Neural cell (in vitro differentiated cells): Measurements from ENCODE around the gene MEIS3. TPM values are rescaled to one million over a fixed set of nuclear protein-coding genes. Genes with fewer than 3 reads are reported as not detected.

Source experiments
- H2AFZ ChIP-seq: fragments of 200-600, 300-800 bp; sonication (generic), shearing (Covaris generic); 2 replicates; pipeline ENCODE4 v1.6.0; 2014; ENCODE audit warnings: low read depth, mild to moderate bottlenecking, antibody characterized with exemption, low read length, moderate library complexity
- H3F3A ChIP-seq: fragments of 200-600 bp; shearing (Covaris generic); 2 replicates; pipeline ENCODE4 v1.6.1; 2016; ENCODE audit warnings: mild to moderate bottlenecking, moderate library complexity, mixed read lengths, antibody characterized with exemption, low read length; ENCODE audit not compliant: insufficient read depth, poor library complexity, severe bottlenecking
- H3K27ac ChIP-seq: fragments of 200-600, 300-800 bp; sonication (generic), shearing (Covaris generic); 2 replicates; pipeline ENCODE4 v1.5.1; 2014; ENCODE audit warnings: mild to moderate bottlenecking, low read length, moderate library complexity
- H3K27me3 ChIP-seq: fragments of 300-800, 200-600 bp; sonication (generic), shearing (Covaris generic); 2 replicates; pipeline ENCODE4 v1.6.0; 2014; ENCODE audit warnings: mild to moderate bottlenecking, low read depth, low read length, moderate library complexity; ENCODE audit not compliant: insufficient read depth
- H3K36me3 ChIP-seq: fragments of 300-800, 200-600 bp; sonication (generic), shearing (Covaris generic); 2 replicates; pipeline ENCODE4 v1.5.1; 2014; ENCODE audit warnings: mild to moderate bottlenecking, antibody characterized with exemption, low read length, moderate library complexity; ENCODE audit not compliant: insufficient read depth
- H3K4me2 ChIP-seq: fragments of 300-800, 200-600 bp; sonication (generic), shearing (Covaris generic); 2 replicates; pipeline ENCODE4 v1.6.0; 2014; ENCODE audit warnings: mild to moderate bottlenecking, low read length
- H3K4me3 ChIP-seq: fragments of 300-800, 200-600 bp; sonication (generic), shearing (Covaris generic); 2 replicates; pipeline ENCODE4 v1.5.1; 2014; ENCODE audit warnings: mild to moderate bottlenecking, low read length, moderate library complexity
- H3K79me2 ChIP-seq: fragments of 200-600 bp; shearing (Covaris generic); replicated peaks from 2 replicates; pipeline ENCODE4 v1.6.0; 2014; ENCODE audit warnings: mild to moderate bottlenecking, low read length, moderate library complexity; ENCODE audit not compliant: insufficient read depth
- H3K9ac ChIP-seq: fragments of 300-800, 200-600 bp; sonication (generic), shearing (Covaris generic); 2 replicates; pipeline ENCODE4 v1.6.1; 2016; ENCODE audit warnings: mild to moderate bottlenecking, low read length, mixed read lengths
- H3K9me2 ChIP-seq: fragments of 200-600 bp; shearing (Covaris generic); 2 replicates; pipeline ENCODE4 v1.6.1; 2016; ENCODE audit warnings: mild to moderate bottlenecking, low read length, mixed read lengths; ENCODE audit not compliant: insufficient read depth
- H3K9me3 ChIP-seq: fragments of 200-600, 300-800 bp; sonication (generic), shearing (Covaris generic); 2 replicates; pipeline ENCODE4 v1.6.1; 2016; ENCODE audit warnings: mild to moderate bottlenecking, mixed run types, low read length, moderate library complexity, mixed read lengths
- H4K20me1 ChIP-seq: fragments of 200-600 bp; shearing (Covaris generic); 2 replicates; pipeline ENCODE4 v1.6.1; 2016; ENCODE audit warnings: mild to moderate bottlenecking, mixed run types; ENCODE audit not compliant: insufficient read depth
- CTCF ChIP-seq: fragments of 450-650 bp; IDR thresholded peaks from 2 replicates; pipeline ENCODE4 v1.5.1; 2014; ENCODE audit warnings: antibody characterized with exemption, mild to moderate bottlenecking, moderate library complexity; ENCODE audit not compliant: poor library complexity, severe bottlenecking
- EP300 ChIP-seq: fragments of 450-650 bp; conservative IDR thresholded peaks from 2 replicates; pipeline ENCODE4 v1.6.1; 2014; ENCODE audit warnings: antibody characterized with exemption, mild to moderate bottlenecking, moderate library complexity; ENCODE audit not compliant: poor library complexity, severe bottlenecking
- EZH2 ChIP-seq: fragments of 200-600, 300-800 bp; shearing (Covaris generic), sonication (generic); IDR thresholded peaks from 2 replicates; pipeline ENCODE4 v1.6.1; 2014; ENCODE audit warnings: antibody characterized with exemption, low read length, borderline replicate concordance, mild to moderate bottlenecking; ENCODE audit not compliant: insufficient read depth, poor library complexity, severe bottlenecking
- MXI1 ChIP-seq: fragments of 450-650 bp; conservative IDR thresholded peaks from 2 replicates; pipeline ENCODE4 v1.6.1; 2014; ENCODE audit warnings: antibody characterized with exemption, mild to moderate bottlenecking; ENCODE audit not compliant: poor library complexity, severe bottlenecking
- POLR2AphosphoS5 ChIP-seq: IDR thresholded peaks from 2 replicates; pipeline ENCODE4 v1.6.1; 2012
- RAD21 ChIP-seq: fragments of 450-650 bp; conservative IDR thresholded peaks from 2 replicates; pipeline ENCODE4 v1.6.1; 2014; ENCODE audit warnings: antibody characterized with exemption, mild to moderate bottlenecking, moderate library complexity
- REST ChIP-seq: IDR thresholded peaks from 2 replicates; pipeline ENCODE4 v1.6.1; 2012; ENCODE audit warnings: borderline replicate concordance
- SMC3 ChIP-seq: fragments of 450-650 bp; conservative IDR thresholded peaks from 2 replicates; pipeline ENCODE4 v1.6.1; 2014; ENCODE audit warnings: antibody characterized with exemption, mild to moderate bottlenecking, moderate library complexity; ENCODE audit not compliant: poor library complexity
- TAF1 ChIP-seq: IDR thresholded peaks from 2 replicates; pipeline ENCODE4 v1.6.1; 2012; ENCODE audit warnings: low read depth
- polyA plus RNA-seq: library from polyadenylated mRNA; depleted of rRNA; stranded (reverse); fragments of >200 nt; gene quantifications from 2 replicates; pipeline ENCODE4 v1.2.3, GENCODE V29; 2014

Gene MEIS3
- polyA plus RNA-seq, 1 donor from 2014 or later, result 379 TPM

DNA sequence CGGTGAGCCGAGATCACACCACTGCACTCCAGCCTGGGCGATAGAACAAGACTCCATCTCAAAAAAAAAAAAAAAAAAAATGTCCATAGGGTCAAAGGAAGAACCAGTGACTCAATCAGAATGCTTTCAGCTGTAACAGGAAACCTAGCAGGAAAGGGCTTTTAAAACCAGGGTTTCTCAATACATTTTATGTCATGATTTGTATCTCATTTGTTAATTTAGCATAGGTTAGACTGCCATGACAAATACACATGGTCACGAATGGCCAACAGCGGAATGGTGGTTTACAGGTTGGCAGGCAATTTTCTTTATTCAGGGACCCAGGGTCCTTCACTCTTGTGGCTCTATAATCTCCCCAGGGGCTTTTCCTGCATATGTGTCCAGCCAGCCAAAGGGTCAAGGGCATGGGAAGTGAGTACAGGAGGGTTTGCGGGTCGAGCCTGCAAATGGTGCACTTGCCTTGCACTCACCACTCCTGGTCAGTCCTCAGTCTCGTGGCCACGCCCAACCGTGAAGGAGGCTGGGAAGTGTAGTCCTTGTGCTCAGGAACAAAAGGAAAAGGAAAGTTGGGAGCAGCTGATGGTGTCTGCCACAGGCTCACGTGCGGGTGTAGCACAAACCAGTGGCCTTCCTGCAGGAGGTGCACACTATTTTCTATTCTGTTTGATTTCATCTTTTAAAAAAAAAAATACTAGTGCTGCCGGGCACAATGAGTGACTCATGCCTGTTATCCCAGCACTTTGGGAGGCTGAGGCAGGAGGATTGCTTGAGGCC is 55.4 kb downstream of the MEIS3 start:
- H2AFZ ChIP-seq, result no peak overlapping the region

GRCh38 chr19:47362321-47362720 is 57.0 kb downstream of the MEIS3 start:
- Histone ChIP-seq H3K4me3 (no peak overlapping the region), H2AFZ (no peak overlapping the region), H3K4me2 (no peak overlapping the region), H3K9me2 (no peaks in the 10 kb centered on the region), H3K9me3 (no peaks in the 10 kb centered on the region), H3K36me3 (peaks cover 6% of the 10 kb centered on the region), H4K20me1 (no peaks in the 10 kb centered on the region), H3F3A (no peaks in the 10 kb centered on the region), H3K9ac (no peak overlapping the region), H3K79me2 (no peaks in the 10 kb centered on the region), H3K27ac (no peak overlapping the region), H3K27me3 (no peaks in the 10 kb centered on the region)
- TF ChIP-seq REST (no peak), SMC3 (no peak), EP300 (no peak), CTCF (no peak)

More for the DNA sequence above, 55.4 kb downstream of the MEIS3 start:
- no peaks in the 10 kb centered on the region for H3K27me3 ChIP-seq
- TF ChIP-seq TAF1, result no peak
- TF ChIP-seq EP300, result no peak
- no peak for TF ChIP-seq SMC3
- no peak for TF ChIP-seq CTCF
- no peak for TF ChIP-seq RAD21
- no peak for TF ChIP-seq REST
- no peak for TF ChIP-seq MXI1
- TF ChIP-seq POLR2AphosphoS5, result no peak
- no peak for TF ChIP-seq EZH2
- H3K9me2 ChIP-seq, result no peaks in the 10 kb centered on the region
- no peaks in the 10 kb centered on the region for H3K9me3 ChIP-seq
- no peaks in the 10 kb centered on the region for H3F3A ChIP-seq
- H3K79me2 ChIP-seq, result no peaks in the 10 kb centered on the region
- H3K4me3 ChIP-seq, result no peak overlapping the region
- no peaks in the 10 kb centered on the region for H3K36me3 ChIP-seq
- no peaks in the 10 kb centered on the region for H4K20me1 ChIP-seq
- H3K4me2 ChIP-seq, result no peak overlapping the region
- H3K9ac ChIP-seq, result no peak overlapping the region
- H3K27ac ChIP-seq, result no peak overlapping the region
